RWPE2 (cell line): ENCODE results near the gene GTF3C2.

Experiments used
- ATAC-seq: fragments of 200-7000 bp; cut with Tn5 transposase; 3 replicates; pipeline ENCODE4 v1.9.1; 2021; ENCODE audit warnings: low read depth
- DNase-seq: peaks from one replicate; pipeline ENCODE4 v3.0.0-alpha.2; 2020; ENCODE audit warnings: low spot score
- H3K27ac ChIP-seq: fragments of 450-650 bp; 2 replicates; pipeline ENCODE4 v1.5.1; 2017; ENCODE audit warnings: mild to moderate bottlenecking; ENCODE audit not compliant: poor library complexity, severe bottlenecking
- H3K27me3 ChIP-seq: fragments of 250-450 bp; sonication (Bioruptor Pico); 2 replicates; pipeline ENCODE4 v1.5.1; 2021; ENCODE audit warnings: mild to moderate bottlenecking, moderate library complexity; ENCODE audit not compliant: insufficient read depth, poor library complexity, severe bottlenecking
- H3K36me3 ChIP-seq: fragments of 250-450 bp; sonication (Bioruptor Pico); 2 replicates; pipeline ENCODE4 v1.5.1; 2020; ENCODE audit warnings: low read depth, mild to moderate bottlenecking, moderate library complexity
- H3K4me1 ChIP-seq: fragments of 250-450 bp; sonication (Bioruptor Pico); 2 replicates; pipeline ENCODE4 v1.5.1; 2021; ENCODE audit warnings: mild to moderate bottlenecking, moderate library complexity; ENCODE audit not compliant: insufficient read depth, poor library complexity, severe bottlenecking
- H3K4me3 ChIP-seq: fragments of 250-450 bp; sonication (Bioruptor Pico); 2 replicates; pipeline ENCODE4 v1.5.1; 2021; ENCODE audit warnings: mild to moderate bottlenecking, moderate library complexity; ENCODE audit not compliant: severe bottlenecking
- H3K9me3 ChIP-seq: fragments of 250-450 bp; sonication (Bioruptor Pico); 2 replicates; pipeline ENCODE4 v1.5.1; 2021; ENCODE audit warnings: mild to moderate bottlenecking, moderate library complexity; ENCODE audit not compliant: severe bottlenecking
- TF ChIP-seq, protein P1 (sequence below): fragments of 450-650 bp; IDR thresholded peaks from one replicate; pipeline ENCODE4 v1.5.1; 2017; ENCODE audit warnings: mild to moderate bottlenecking, moderate library complexity; ENCODE audit not compliant: poor library complexity, severe bottlenecking

Gene GTF3C2, protein sequence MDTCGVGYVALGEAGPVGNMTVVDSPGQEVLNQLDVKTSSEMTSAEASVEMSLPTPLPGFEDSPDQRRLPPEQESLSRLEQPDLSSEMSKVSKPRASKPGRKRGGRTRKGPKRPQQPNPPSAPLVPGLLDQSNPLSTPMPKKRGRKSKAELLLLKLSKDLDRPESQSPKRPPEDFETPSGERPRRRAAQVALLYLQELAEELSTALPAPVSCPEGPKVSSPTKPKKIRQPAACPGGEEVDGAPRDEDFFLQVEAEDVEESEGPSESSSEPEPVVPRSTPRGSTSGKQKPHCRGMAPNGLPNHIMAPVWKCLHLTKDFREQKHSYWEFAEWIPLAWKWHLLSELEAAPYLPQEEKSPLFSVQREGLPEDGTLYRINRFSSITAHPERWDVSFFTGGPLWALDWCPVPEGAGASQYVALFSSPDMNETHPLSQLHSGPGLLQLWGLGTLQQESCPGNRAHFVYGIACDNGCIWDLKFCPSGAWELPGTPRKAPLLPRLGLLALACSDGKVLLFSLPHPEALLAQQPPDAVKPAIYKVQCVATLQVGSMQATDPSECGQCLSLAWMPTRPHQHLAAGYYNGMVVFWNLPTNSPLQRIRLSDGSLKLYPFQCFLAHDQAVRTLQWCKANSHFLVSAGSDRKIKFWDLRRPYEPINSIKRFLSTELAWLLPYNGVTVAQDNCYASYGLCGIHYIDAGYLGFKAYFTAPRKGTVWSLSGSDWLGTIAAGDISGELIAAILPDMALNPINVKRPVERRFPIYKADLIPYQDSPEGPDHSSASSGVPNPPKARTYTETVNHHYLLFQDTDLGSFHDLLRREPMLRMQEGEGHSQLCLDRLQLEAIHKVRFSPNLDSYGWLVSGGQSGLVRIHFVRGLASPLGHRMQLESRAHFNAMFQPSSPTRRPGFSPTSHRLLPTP

DNA sequence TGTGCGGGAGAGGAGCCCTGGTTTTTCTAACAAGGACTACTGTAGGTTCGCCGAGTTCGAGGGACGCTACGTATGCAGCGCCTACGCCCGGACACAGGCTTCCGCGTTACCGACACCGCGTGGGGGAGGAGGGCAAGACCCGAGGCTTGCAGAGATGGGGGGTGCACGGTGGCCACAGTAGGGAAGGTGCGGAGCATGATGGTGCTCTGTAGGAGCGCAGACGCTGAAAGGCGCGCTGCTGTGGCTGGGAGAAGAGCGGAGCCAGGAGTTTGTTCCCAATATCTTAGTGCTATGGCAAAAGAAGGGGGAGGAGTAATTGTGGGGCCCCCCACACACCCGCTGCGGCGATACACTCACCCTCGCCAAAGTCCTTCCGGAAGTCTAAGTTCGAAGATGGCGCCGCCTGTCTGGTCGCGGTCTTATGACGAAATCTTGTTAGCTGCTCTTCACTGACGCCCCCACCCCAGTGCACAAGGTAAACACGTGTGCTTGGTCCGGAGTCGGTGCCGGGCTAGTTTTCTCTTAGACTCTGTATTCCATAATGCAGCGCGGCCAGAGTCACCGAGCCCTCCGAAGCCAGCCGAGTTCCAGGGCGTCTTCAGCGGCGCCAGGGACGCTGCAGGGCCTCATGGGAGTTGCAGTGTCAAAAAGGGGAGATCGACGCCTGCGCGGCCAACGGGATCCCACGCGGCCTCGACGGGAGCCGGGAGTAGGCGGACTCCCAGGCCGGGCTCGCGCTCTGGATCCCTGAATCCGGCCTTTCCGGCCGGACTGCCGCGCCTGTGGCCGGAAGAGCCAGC is at the start of gene GTF3C2:
GTF3C2 (minus strand) TSS at position 383 of the 800 bp plus-strand sequence. CDS start 13,210 bp downstream, outside the sequence.
- DNase-seq (peak; percentile 96), ATAC-seq (peak; percentile 93)
- no peaks in the 10 kb centered on the region for H3K27me3 ChIP-seq
- TF ChIP-seq, protein P1, sequence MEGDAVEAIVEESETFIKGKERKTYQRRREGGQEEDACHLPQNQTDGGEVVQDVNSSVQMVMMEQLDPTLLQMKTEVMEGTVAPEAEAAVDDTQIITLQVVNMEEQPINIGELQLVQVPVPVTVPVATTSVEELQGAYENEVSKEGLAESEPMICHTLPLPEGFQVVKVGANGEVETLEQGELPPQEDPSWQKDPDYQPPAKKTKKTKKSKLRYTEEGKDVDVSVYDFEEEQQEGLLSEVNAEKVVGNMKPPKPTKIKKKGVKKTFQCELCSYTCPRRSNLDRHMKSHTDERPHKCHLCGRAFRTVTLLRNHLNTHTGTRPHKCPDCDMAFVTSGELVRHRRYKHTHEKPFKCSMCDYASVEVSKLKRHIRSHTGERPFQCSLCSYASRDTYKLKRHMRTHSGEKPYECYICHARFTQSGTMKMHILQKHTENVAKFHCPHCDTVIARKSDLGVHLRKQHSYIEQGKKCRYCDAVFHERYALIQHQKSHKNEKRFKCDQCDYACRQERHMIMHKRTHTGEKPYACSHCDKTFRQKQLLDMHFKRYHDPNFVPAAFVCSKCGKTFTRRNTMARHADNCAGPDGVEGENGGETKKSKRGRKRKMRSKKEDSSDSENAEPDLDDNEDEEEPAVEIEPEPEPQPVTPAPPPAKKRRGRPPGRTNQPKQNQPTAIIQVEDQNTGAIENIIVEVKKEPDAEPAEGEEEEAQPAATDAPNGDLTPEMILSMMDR: no peak
- peaks cover 21% of the 10 kb centered on the region; the same call in 1 of the 2 replicates for H3K36me3 ChIP-seq
- H3K4me3 ChIP-seq: peak within 1 kb of the TSS; percentile 79
- peaks cover 12% of the 10 kb centered on the region for H3K4me1 ChIP-seq
- no peaks in the 10 kb centered on the region for H3K9me3 ChIP-seq
- peak within 1 kb of the TSS; percentile 79 for H3K27ac ChIP-seq

DNA sequence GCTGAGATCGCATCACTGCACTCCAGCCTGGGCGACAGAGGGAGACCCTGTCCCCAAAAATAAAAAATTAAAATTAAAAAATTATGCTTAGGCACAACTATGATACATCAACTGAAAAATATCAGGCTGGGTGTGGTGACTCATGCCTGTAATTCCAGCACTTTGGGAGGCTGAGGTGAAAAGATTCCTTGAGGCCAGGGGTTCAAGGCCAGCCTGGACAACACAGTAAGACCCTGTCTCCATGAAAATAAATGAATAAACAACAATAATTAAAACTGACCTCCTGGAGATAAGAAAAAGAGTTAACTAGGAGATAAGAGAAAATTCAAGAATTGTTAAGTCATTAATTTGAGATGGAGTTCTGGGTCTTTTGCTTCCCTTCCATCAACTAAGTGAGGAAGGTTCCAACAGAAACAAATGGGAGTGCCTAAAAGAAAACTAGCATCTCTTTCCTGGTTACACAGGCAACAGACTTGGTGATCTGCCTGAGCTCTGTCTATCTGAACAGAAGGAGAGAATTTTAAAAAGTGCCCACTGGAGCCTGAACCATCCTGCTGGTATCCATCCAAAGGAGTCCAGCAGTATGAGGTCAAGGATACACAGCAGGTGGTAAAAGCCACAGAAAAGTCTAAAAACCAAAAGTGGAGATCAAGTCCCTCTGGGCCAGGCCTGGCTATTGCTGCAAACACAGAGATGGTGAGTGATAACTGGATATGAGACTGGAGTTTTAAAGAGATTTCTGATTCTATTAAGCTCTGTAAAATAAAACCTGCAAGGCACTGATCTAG is 44.0 kb upstream of the GTF3C2 start:
- Histone ChIP-seq H3K36me3 (peaks cover 54% of the 10 kb centered on the region), H3K9me3 (no peaks in the 10 kb centered on the region), H3K4me1 (no peaks in the 10 kb centered on the region), H3K27me3 (no peaks in the 10 kb centered on the region), H3K27ac (no peak overlapping the region), H3K4me3 (no peak overlapping the region)
- ATAC-seq (no peak), DNase-seq (no peak)
- TF ChIP-seq, protein P1: no peak

DNA sequence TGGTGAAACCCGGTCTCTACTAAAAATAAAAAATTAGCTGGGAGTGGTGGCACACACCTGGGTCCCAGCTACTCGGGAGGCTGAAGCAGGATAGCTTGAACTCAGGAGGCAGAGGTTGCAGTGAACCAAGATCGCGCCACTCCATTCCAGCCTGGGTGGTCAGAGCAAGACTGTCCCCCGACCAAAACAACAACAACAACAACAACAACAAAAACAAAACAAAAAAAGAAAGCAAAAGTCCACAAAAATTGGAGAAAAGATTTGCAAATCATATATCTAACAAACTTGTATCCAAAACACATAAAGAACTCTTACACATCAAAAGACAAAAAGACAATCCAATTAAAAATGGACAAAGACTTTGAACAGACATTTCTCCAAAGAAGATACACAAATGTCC is 42.4 kb upstream of the GTF3C2 start:
- Histone ChIP-seq H3K36me3 (peaks cover 46% of the 10 kb centered on the region), H3K4me1 (no peaks in the 10 kb centered on the region), H3K27ac (no peak overlapping the region), H3K9me3 (no peaks in the 10 kb centered on the region), H3K4me3 (no peak overlapping the region), H3K27me3 (no peaks in the 10 kb centered on the region)
- DNase-seq (no peak), ATAC-seq (no peak)
- TF ChIP-seq, protein P1: no peak

DNA sequence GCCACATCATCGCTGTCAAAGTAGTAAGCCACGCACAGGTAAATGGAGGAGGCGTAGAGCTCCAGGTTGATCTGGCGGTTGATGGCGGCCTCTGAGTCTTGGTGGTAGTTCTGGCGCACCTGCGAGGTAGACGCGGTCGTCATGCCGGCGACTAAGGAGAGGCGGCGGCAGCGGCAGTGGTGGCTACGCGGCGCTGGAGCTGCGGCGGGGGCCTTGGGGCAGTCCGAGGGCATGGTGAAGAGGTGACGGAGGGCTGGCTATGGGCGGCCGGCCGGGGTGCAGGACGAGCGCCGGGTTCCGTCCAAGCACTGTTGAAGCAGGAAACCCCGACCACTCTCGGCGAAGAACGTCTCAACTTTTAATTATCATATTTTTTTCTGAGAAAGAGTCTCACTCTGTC is 36.7 kb upstream of the GTF3C2 start:
- H3K9me3 ChIP-seq: no peaks in the 10 kb centered on the region
- DNase-seq (no peak), ATAC-seq (no peak)
- H3K27ac ChIP-seq: no peak overlapping the region
- H3K36me3 ChIP-seq: peaks cover 15% of the 10 kb centered on the region
- no peaks in the 10 kb centered on the region for H3K27me3 ChIP-seq
- TF ChIP-seq, protein P1: no peak
- H3K4me1 ChIP-seq: no peaks in the 10 kb centered on the region
- H3K4me3 ChIP-seq: no peak overlapping the region
